ENCODE measurements around the gene SLC35F1.

SLC35F1 gene

DNA sequence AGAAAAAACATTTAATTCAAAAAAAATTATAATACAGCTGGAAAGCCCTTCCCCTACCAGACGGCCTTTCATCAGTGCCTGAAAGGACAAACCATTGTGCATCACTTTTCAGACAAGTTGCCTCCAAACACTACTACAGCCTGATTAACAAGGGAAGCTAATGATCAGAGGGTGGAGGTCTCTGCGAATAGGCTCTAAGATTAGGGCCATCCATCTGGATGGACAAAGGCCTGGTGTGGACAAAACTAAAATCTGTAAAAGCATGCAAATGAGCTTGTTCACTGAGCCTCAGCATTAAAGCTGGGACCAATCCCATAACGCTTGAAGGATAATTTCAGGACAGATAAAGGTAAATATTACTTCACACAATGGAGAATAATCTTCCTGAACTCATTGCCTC, 412.4 kb downstream of the SLC35F1 start:
- DNase-seq, result no peak

- no peak for DNase-seq
Measured at GRCh38 chr6:118319894-118320649, 413.0 kb downstream of the SLC35F1 start.

- no peak for DNase-seq
Measured at GRCh38 chr6:118320652-118321051, 413.6 kb downstream of the SLC35F1 start.

- no peak for DNase-seq
Measured at GRCh38 chr6:118324116-118324515, 417.1 kb downstream of the SLC35F1 start.

- no peak for DNase-seq
Measured at GRCh38 chr6:118325220-118325860, 418.3 kb downstream of the SLC35F1 start.

- no peak for DNase-seq
Measured at GRCh38 chr6:118326712-118327111, 419.6 kb downstream of the SLC35F1 start.

GRCh38 chr6:118327237-118327636, 420.2 kb downstream of the SLC35F1 start:
- no peak for DNase-seq

DNA sequence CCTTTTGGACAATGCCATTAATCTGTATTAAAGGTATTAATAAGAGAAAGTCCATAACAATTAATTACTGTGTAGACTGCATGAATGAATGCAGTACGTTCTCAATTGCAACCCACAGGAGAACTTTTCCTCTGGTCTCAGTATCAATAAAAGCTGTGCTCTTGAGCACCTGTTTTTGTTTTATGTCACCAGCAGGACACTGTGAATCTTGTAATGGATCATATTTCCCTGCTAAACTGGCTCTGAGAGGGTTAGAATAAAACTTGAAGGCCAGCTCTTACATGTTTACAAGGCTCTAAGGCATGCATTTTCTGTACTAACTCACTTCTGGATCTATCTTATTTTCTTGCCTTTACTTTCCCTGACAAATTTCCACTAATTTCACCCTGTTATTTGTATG, 426.7 kb downstream of the SLC35F1 start:
- DNase-seq, result no peak

DNA sequence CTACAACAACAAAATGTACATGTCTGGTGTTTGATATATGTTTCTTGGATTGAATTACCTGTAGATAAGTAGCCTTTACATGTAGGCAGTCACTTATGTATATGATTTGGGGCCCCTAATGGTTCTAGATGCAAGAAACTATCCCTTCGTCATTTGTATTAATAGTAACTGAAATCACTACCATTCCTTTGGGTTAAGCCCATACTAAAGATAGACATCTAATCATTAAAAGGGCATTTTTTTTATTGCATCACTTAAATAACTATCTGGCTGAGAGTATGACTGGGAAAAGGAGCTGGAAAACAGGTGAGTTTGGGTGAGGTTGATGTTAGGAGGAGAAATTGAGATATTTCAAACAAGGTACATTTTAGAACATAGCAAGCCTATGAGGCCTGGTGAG, 427.6 kb downstream of the SLC35F1 start:
- no peak for DNase-seq

DNA sequence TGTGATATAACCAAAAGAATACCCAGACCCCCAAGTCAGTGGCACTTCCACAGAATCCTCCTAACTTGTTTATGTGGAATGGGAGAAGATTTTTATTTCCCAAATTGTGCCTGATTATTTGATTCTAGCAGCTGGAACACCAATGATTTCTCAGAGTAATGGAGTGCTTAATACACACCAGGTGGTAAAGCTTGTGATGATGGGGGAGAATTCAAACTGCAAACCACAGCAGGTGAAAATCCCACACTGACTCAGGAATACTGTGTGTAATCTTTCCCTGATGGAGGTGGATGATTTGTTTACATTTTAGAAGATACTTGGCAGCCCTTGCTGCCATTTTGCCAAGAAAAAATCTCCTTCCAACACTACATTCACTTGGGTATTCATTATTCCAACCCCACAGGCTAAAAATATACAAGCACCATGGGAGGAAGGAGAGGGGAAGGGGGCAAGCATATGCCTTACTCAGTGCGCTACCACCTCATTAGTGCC, 428.3 kb downstream of the SLC35F1 start:
- DNase-seq, result no peak

DNA sequence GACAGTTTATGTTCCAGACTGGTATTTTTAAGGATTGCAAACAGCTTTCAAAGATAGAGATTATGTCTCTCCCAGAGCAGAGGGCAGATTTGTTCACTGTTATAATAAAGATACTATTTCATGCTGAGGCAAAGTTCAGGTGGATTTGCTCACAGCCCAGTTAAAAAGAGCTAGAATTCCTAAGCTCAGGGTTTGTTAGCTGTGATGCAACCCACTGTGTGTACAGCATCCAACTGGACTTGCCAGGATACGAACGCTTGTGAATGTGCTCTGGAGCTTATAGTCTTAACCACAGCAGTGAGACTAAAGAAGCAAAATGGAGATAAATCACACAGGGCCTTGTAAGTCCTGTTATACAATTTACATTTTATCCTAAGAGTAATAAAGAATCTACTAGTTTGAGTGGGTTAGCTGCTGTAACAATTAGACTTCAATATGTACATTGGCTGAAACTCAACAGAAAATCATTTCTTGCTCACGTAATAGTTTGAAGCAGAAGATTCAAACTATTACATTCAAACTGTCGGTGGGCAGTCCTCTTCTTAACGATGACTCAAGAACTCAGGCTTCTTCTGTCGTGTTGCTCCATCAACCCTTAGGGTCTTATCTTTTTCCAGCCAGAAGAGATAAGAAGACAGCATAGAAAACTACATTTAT, 437.1 kb downstream of the SLC35F1 start:
- no peak for DNase-seq

GRCh38 chr6:118350881-118351430, 443.9 kb downstream of the SLC35F1 start:
- no peak for DNase-seq

- no peak for DNase-seq
Measured at GRCh38 chr6:118353564-118353963, 446.5 kb downstream of the SLC35F1 start.

- DNase-seq, result no peak
Measured at GRCh38 chr6:118354641-118355040, 447.6 kb downstream of the SLC35F1 start.

- DNase-seq, result no peak
Measured at GRCh38 chr6:118356054-118356453, 449.0 kb downstream of the SLC35F1 start.

- no peak for DNase-seq
Measured at GRCh38 chr6:118356686-118357085, 449.6 kb downstream of the SLC35F1 start.
